BE2C (cell line): Measurements from ENCODE around the gene APOM.

Experiments
- DNase-seq: peaks from one replicate; pipeline ENCODE4 v3.0.0-alpha.2; 2020
- H3K27me3 ChIP-seq: fragments of 250-450 bp; sonication (Bioruptor Pico); 2 replicates; pipeline ENCODE4 v1.5.1; 2020; ENCODE audit warnings: mild to moderate bottlenecking
- H3K36me3 ChIP-seq: fragments of 250-450 bp; sonication (Bioruptor Pico); 2 replicates; pipeline ENCODE4 v1.5.1; 2020; ENCODE audit warnings: mild to moderate bottlenecking
- H3K4me1 ChIP-seq: fragments of 250-450 bp; sonication (Bioruptor Pico); 2 replicates; pipeline ENCODE4 v1.5.1; 2020
- H3K4me3 ChIP-seq: 2 replicates; pipeline ENCODE4 v1.5.1; 2011; ENCODE audit warnings: low read depth, low read length
- H3K9me3 ChIP-seq: fragments of 250-450 bp; sonication (Bioruptor Pico); 2 replicates; pipeline ENCODE4 v1.5.1; 2020
- CTCF ChIP-seq: IDR thresholded peaks from 2 replicates; pipeline ENCODE4 v1.5.1; 2012; ENCODE audit warnings: mild to moderate bottlenecking, low read depth, low read length

The APOM gene

GRCh38 chr6:31634131-31634530 lies 21.6 kb upstream of the APOM start:
- no peak for TF ChIP-seq CTCF
- no peaks in the 10 kb centered on the region for H3K27me3 ChIP-seq
- no peak overlapping the region for H3K4me3 ChIP-seq
- H3K9me3 ChIP-seq: no peaks in the 10 kb centered on the region
- peaks cover 96% of the 10 kb centered on the region for H3K36me3 ChIP-seq
- H3K4me1 ChIP-seq: no peaks in the 10 kb centered on the region
- no peak for DNase-seq

GRCh38 chr6:31634969-31635575 lies 20.6 kb upstream of the APOM start:
- DNase-seq: no peak
- Histone ChIP-seq H3K4me1 (no peaks in the 10 kb centered on the region), H3K4me3 (no peak overlapping the region), H3K27me3 (no peaks in the 10 kb centered on the region), H3K36me3 (peaks cover 96% of the 10 kb centered on the region), H3K9me3 (no peaks in the 10 kb centered on the region)
- TF ChIP-seq CTCF: no peak

GRCh38 chr6:31636698-31637596 lies 18.7 kb upstream of the APOM start:
- Histone ChIP-seq H3K4me1 (no peaks in the 10 kb centered on the region), H3K4me3 (no peak overlapping the region), H3K9me3 (no peaks in the 10 kb centered on the region), H3K27me3 (no peaks in the 10 kb centered on the region), H3K36me3 (peaks cover 96% of the 10 kb centered on the region)
- TF ChIP-seq CTCF: no peak
- no peak for DNase-seq

GRCh38 chr6:31639043-31639442 lies 16.7 kb upstream of the APOM start:
- no peak for TF ChIP-seq CTCF
- no peaks in the 10 kb centered on the region for H3K27me3 ChIP-seq
- peaks cover 85% of the 10 kb centered on the region for H3K36me3 ChIP-seq
- no peaks in the 10 kb centered on the region for H3K9me3 ChIP-seq
- DNase-seq: no peak
- H3K4me1 ChIP-seq: no peaks in the 10 kb centered on the region
- H3K4me3 ChIP-seq: no peak overlapping the region

- Histone ChIP-seq H3K4me1 (no peaks in the 10 kb centered on the region), H3K4me3 (no peak overlapping the region), H3K27me3 (no peaks in the 10 kb centered on the region), H3K36me3 (peaks cover 85% of the 10 kb centered on the region), H3K9me3 (no peaks in the 10 kb centered on the region)
- no peak for DNase-seq
- no peak for TF ChIP-seq CTCF
Observed at GRCh38 chr6:31639449-31639861, 16.2 kb upstream of the APOM start.

GRCh38 chr6:31640612-31641011 lies 15.1 kb upstream of the APOM start:
- Histone ChIP-seq H3K4me3 (no peak overlapping the region), H3K4me1 (no peaks in the 10 kb centered on the region), H3K36me3 (peaks cover 85% of the 10 kb centered on the region), H3K27me3 (no peaks in the 10 kb centered on the region), H3K9me3 (no peaks in the 10 kb centered on the region)
- no peak for DNase-seq
- no peak for TF ChIP-seq CTCF
